LHCN-M2 (cell line): ENCODE data around the gene REELD1. TPM values are rescaled to one million over a fixed set of nuclear protein-coding genes. Genes with fewer than 3 reads are reported as not detected.

ENCODE experiments used
- DNase-seq: peaks from one replicate; pipeline ENCODE4 v3.0.0-alpha.2; 2012; ENCODE audit warnings: low read depth
- total RNA-seq: library from RNA; depleted of rRNA; stranded (reverse); fragments of >200 nt; gene quantifications from 2 replicates; pipeline ENCODE4 v1.2.3, GENCODE V29; 2014; rRNA removed

The REELD1 gene
- total RNA-seq, 1 experiment from 2014 or later: not detected

DNA sequence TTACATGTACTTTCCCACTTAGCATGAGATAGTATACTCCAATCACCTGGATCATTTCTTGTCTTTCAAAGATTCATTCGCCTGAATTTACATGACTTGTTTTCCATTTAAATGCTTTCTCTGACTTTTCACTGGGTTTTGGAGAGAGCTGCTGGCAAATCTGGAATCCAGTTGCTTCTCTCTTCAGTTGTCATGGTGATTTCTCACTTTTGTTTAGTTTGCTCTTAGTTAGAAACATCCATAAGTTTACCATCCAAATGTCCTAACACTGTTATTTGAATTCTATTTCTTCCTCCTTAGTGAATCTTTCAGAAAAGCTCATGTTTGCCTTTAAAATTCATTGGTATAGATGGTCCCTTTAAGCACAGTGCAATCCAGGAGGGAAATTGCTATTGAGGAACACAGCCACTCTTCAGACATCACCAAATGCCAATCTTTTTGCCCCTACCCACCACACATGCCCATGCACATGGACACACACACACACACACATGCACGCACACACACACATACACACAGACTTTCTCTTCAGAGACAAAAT, 51.7 kb downstream of the REELD1 start:
- no peak for DNase-seq

- no peak for DNase-seq
Observed at GRCh38 chr4:146267826-146268225, 53.5 kb downstream of the REELD1 start.

GRCh38 chr4:146269228-146269653, 54.9 kb downstream of the REELD1 start:
- no peak for DNase-seq

GRCh38 chr4:146271466-146271865, 57.1 kb downstream of the REELD1 start:
- DNase-seq: no peak

- no peak for DNase-seq
Observed at GRCh38 chr4:146273204-146273901, 59.0 kb downstream of the REELD1 start.

DNA sequence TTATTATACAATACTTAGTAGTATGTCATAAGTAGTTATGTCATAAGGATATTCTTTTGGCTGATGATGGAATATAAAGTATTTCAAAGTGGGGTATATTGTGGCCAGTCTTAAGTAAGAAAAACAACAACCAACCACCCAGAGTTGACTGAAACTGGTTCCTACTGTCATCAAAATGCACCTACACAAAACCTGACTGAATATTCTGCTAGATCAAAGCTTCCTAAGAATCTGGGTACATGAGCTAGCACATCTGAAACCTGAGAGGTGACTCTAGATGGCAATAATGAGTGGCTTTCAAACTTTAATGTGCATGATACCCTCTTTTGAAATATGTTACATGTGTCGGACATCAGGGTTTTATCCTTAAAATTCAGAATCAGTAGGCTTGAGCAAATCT, 60.4 kb downstream of the REELD1 start:
- no peak for DNase-seq

- no peak for DNase-seq
Observed at GRCh38 chr4:146275370-146275769, 61.0 kb downstream of the REELD1 start.

- no peak for DNase-seq
Observed at GRCh38 chr4:146278986-146279385, 64.6 kb downstream of the REELD1 start.

Other genes with a start within 250 kb of the REELD1 start
- gene LSM6, start 38.8 kb upstream of the REELD1 start, total RNA-seq: 26.3 and 44.6 TPM in 2 replicates